Measurements from ENCODE around the gene SHC2.

- TF ChIP-seq CTCF (IDR thresholded peaks at IDR 0.05; ENCODE audit: poor library complexity) (no peak), EZH2 (IDR thresholded peaks at IDR 0.05; ENCODE audit: borderline replicate concordance) (no peak)
These were observed 18.1 kb upstream of the SHC2 start for GRCh38 chr19:478976-479375.

Data from hepatocyte (in vitro differentiated cells).